ENCODE data around the gene FRY.

FRY gene

GRCh38 chr13:32016119-32016518 is 15.5 kb upstream of the FRY start:
- no peak for TF ChIP-seq CTCF (conservative IDR thresholded peaks at IDR 0.05; ENCODE audit: low read depth)
- no peak overlapping the region for H3K27ac ChIP-seq
- DNase-seq (ENCODE audit: low spot score): no peak
- ChIA-PET CTCF (interaction anchor here (0.6 kb wide), 1 partner anchor 189 kb away, joined by 3 read pairs; no protein-coding TSS in a partner anchor), POLR2A (ENCODE audit: low non-redundant PET) (no interaction called here)

GRCh38 chr13:32016631-32017030 is 14.9 kb upstream of the FRY start:
- no peak overlapping the region for H3K27ac ChIP-seq
- DNase-seq (ENCODE audit: low spot score): no peak
- ChIA-PET CTCF (interaction anchor here (0.6 kb wide), 1 partner anchor 189 kb away, joined by 3 read pairs; no protein-coding TSS in a partner anchor), POLR2A (ENCODE audit: low non-redundant PET) (no interaction called here)
- no peak for TF ChIP-seq CTCF (conservative IDR thresholded peaks at IDR 0.05; ENCODE audit: low read depth)

- POLR2A ChIA-PET (ENCODE audit: low non-redundant PET): no interaction called here
- TF ChIP-seq CTCF (conservative IDR thresholded peaks at IDR 0.05; ENCODE audit: low read depth): no peak
Measured at GRCh38 chr13:32017474-32017873, 14.1 kb upstream of the FRY start.

GRCh38 chr13:32019612-32020233 is 11.9 kb upstream of the FRY start:
- peak; percentile 21 for DNase-seq (ENCODE audit: low spot score)
- peak; percentile 36 for TF ChIP-seq CTCF (conservative IDR thresholded peaks at IDR 0.05; ENCODE audit: low read depth)
- CTCF ChIA-PET: interaction anchor here (0.5 to 0.6 kb wide), 2 partner anchors 15 to 71 kb away, joined by 3 to 4 read pairs; no protein-coding TSS in a partner anchor
- POLR2A ChIA-PET (ENCODE audit: low non-redundant PET): no interaction called here
- no peak overlapping the region for H3K27ac ChIP-seq

More at GRCh38 chr13:32017474-32017873, 14.1 kb upstream of the FRY start:
- DNase-seq (ENCODE audit: low spot score): no peak
- CTCF ChIA-PET: interaction anchor here (0.5 to 0.6 kb wide), 3 partner anchors 50 to 464 kb away, joined by 6 to 10 read pairs (median 7); no protein-coding TSS in a partner anchor
- no peak overlapping the region for H3K27ac ChIP-seq

GRCh38 chr13:32021785-32022184 is 9.8 kb upstream of the FRY start:
- POLR2A ChIA-PET (ENCODE audit: low non-redundant PET): no interaction called here
- TF ChIP-seq CTCF (conservative IDR thresholded peaks at IDR 0.05; ENCODE audit: low read depth): no peak
- H3K27ac ChIP-seq: no peak overlapping the region
- DNase-seq (ENCODE audit: low spot score): no peak
- CTCF ChIA-PET: no interaction called here

GRCh38 chr13:32022311-32022710 is 9.3 kb upstream of the FRY start:
- ChIA-PET POLR2A (ENCODE audit: low non-redundant PET) (no interaction called here), CTCF (interaction anchor here (0.9 kb wide), 1 partner anchor 113 kb away, joined by 3 read pairs; no protein-coding TSS in a partner anchor)
- no peak overlapping the region for H3K27ac ChIP-seq
- no peak for DNase-seq (ENCODE audit: low spot score)
- TF ChIP-seq CTCF (conservative IDR thresholded peaks at IDR 0.05; ENCODE audit: low read depth): no peak

All from RWPE1 (cell line).